Measurements from ENCODE around the gene OR2M3.
"Not testable (repeated sequence)": the region's sequence is repeated elsewhere in the genome, so short reads cannot be mapped to it uniquely, and the experiment has no call there.

OR2M3 gene, protein sequence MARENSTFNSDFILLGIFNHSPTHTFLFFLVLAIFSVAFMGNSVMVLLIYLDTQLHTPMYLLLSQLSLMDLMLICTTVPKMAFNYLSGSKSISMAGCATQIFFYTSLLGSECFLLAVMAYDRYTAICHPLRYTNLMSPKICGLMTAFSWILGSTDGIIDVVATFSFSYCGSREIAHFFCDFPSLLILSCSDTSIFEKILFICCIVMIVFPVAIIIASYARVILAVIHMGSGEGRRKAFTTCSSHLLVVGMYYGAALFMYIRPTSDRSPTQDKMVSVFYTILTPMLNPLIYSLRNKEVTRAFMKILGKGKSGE

DNA sequence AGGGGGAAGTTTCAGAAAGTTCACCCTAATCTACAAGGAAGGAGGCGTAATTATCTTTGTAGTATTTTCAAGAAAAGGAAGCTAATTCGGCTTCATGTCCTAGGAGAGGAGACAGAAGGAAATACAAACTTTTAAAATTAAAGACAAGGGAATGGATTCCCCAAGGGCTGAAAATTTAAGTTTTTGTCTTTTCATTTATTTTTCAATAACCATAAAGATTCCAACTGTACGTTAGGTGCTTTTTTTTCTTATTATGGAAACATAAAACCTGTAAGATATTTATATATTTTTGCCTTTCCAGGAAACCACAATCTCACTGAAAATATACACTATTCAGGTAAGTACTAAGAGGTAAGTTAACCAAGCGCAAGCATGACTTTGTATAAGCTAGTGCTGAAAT lies at the start of gene OR2M3:
Gene OR2M3, plus strand, starts transcription at position 301 of the 400 bp plus-strand sequence. CDS start 5,803 bp downstream, outside the sequence.
- no peak for DNase-seq

DNA sequence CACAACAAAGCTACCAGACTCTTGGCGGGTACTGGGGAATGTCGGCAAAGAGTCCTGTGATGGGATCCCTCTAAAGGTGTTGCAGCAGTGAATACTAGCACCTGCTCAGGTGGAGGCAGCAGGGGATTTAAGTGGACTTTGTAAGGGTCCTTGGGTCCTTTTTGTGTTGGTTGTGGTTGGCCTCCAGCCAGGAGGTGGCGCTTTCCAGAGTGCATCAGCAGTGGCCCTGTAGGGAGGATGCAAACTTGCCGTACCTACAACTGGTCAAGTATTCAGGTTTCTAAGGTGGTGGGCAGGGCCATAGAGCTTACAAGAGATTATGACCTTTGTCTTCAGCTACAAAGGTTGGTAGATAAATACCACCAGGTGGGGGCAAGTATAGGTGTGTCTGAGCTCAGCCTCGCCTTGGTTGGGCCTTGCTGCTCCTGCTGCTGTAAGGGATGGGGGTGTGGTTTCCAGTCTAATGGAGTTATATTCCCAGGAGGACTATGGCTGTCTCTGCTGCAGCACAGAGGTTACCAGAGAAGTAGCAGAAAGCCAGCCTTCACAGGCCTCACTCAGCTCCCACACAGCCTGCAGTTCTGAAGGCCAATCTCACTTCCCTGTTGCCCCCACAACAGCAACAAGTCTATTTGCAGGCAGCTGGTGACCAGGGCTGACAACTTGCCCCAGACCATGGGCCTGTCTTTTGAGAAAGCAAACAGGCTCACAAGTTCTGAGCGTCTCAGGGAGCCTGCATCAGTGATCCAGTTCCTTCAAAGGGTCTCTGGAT lies 44.8 kb upstream of the OR2M3 start:
- no peak for DNase-seq

DNA sequence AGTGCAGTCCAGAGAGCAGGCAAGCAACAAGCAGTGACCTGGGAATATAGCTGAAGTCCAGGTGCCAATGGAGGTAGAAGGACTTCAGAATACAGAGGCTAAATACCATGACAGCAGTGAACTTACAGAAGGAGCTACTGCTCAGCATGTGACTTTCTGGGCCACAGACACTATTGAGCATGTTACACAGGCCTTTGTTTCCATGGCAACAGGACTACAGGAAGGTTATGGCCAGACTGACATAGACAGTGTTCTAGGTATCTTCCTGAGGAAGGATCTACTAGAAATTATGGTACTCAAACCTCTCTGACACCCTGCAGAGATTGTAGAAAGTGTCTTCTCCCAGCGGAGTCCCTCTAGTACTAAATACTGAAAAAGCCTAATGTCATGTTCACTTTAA lies 41.1 kb upstream of the OR2M3 start:
- DNase-seq, result no peak

DNA sequence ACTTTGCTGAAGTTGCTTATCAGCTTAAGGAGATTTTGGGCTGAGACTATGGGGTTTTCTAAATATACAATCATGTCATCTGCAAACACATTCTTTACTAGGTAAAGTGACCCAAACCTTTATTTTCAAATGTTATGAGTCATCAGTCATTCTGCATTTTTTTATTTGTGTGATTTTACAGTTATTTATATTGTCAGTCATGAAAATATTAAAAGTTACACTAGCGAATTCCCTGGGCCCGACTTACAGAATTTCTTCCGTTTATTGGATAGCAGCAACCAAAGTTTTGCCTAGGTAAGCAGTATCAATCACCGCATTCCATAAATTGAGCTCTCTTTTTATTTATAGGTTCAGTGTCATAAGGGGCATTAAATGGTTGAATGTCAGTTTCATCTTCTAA lies 38.3 kb upstream of the OR2M3 start:
- no peak for DNase-seq

DNA sequence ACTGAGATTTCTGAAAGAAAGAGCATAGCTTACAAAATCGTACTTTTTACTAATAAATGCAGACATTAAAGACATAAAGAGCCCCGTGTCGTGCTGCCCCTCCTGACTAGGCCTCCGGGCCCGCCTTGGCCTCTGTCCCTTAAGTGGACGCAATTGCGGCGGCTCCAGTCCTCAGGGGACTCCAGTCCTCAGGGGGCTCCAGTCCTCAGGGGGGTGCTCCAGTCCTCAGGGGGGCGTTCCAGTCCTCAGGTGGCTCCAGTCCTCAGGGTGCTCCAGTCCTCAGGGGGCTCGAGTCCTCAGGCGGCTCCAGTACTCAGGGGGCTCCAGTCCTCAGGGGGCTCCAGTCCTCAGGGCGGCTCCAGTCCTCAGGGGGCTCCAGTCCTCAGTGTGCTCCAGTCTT lies 33.0 kb upstream of the OR2M3 start:
- DNase-seq, result no peak

DNA sequence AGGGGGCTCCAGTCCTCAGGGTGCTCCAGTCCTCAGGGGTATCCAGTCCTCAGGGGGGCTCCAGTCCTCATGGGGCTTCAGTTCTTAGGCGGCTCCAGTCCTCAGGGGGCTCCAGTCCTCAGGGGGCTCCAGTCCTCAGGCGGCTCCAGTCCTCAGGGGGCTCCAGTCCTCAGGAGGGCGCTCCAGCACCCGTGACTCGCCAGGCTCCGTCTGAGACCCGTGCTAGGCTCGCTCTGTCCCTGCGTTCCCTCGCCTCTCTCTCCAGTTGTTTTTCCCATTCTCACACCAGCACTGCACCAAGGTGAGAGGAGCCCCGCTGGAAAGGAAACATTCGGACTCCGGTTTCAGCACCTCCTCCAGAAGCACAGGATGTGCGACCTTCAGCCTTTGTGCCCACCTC lies 31.9 kb upstream of the OR2M3 start:
- no peak for DNase-seq

DNA sequence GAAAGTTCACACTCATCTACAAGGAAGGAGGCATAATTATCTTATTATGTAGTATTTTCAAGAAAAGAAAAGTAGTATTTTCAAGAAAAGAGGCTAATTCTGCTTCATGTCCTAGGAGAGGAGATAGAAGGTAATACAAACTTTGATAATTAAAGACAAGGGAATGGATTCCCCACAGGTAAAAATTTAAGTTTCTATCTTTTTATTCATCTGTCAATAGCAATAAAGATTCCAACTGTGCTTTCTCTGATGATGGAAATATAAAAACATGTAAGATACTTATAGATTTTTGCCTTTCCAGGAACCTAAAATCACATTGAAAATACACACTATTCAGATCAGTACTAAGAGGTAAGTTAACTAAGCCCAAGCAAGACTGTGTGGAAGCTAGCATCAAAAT lies 22.5 kb upstream of the OR2M3 start, which contains the start of gene OR2M2:
Gene OR2M2, plus strand, starts transcription at position 301 of the 400 bp plus-strand sequence. CDS start 5,165 bp downstream, outside the sequence.
- no peak for DNase-seq

DNA sequence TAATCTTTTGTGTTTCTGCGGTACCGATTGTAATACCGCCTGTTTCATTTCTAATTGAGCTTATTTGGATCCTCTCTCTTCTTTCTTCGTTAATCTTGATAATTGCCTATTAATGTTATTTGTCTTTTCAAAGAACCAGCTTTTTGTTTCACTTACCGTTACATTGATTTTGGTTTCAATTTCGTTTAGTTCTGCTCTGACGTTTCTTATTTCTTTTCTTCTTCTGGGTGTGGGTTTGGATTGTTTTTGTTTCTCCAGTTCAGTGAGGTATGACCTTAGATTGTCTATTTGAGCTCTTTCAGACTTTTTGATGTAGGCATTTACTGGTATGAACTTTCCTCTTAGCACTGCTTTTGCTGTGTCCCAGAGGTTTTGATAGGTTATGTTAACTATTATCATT lies 13.1 kb upstream of the OR2M3 start:
- no peak for DNase-seq

DNA sequence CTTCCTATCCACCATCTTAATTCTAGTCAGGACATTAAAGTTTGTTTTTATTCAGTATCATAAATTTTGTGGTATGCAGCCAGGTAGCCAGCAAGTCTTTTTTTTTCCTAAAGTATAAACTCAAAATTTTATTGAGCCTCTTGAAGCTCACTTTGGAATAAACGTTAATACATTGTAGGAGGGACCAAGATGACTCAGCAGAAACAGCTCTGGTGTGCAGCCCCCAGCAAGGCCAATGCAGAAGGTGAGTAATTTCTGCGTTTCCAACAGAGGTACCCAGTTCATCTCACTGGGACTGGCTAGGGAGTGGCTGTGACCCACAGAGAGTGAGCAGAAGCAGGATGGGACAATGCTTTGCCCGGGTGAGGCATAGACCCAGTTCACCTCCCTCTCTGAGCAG lies 9.7 kb upstream of the OR2M3 start:
- DNase-seq, result no peak

DNA sequence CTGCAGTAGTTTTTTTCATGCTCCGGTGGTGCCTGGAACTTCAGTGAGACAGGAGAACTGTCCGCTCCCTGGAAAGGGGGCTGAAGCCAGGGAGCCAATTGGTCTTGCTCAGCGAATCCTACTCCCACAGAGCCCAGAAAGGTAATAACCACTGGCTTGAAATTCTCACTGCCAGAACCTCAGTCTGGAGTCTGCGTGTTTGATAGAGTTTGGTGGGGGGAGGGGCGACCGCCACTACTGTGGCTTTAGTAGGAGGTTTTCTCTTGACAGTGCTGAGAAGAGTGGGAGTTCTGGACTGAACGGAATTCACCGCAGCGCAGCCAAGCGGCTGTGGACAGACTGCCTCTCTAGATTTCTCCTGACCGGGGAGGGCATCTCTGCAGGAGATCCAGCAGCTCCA lies 8.0 kb upstream of the OR2M3 start:
- DNase-seq, result no peak

DNA sequence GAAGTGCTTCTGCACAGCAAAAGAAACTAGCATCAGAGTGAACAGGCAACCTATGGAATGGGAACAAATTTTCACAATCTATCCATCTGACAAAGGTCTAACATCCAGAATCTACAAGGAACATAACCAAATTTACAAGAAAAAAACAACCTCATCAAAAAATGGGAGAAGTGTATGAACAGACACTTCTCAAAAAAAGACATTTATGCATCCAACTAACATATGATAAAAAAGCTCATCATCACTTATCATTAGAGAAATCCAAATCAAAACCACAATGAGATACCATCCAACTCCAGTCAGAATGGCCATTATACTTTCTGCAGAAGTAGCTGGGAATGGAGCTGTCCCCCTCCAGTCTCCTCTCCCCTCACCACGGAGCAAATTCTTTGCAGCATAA lies 2.9 kb upstream of the OR2M3 start:
- no peak for DNase-seq

DNA sequence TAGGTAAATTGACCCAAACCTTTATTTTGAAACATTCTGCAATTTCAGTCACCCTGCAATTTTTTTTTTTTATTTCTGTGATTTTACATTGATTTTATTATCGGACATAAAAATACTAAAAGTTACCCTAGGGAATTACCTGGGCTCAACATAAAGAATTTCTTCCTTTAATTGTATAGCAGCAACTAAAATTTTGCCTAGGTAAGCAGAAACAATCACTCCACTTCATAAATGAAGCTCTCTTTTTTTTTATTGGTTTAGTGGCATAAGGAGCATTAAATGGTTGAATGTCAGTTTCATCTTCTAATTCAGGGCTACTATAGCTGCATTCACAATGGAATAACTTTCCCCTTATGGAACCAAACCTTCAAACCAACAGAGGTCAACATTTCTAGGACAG lies 18.8 kb downstream of the OR2M3 start:
- no peak for DNase-seq

DNA sequence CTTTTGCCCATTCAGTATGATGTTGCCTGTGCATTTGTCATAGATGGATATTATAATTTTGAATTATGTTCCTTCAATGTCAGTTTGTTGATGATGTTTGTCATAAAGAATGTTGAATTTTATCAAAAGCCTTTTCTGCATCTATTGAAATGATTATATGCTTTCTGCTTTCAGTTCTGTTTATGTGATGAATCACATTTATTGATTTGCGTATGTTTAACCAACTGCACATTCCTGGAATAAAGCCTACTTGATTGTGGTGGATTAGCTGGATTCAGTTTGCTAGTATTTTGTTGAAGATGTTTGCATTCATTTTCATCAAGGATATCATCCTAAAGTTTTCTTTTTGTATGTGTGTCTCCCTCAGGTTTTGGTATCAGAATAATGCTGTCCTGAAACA lies 28.5 kb downstream of the OR2M3 start:
- DNase-seq, result no peak

DNA sequence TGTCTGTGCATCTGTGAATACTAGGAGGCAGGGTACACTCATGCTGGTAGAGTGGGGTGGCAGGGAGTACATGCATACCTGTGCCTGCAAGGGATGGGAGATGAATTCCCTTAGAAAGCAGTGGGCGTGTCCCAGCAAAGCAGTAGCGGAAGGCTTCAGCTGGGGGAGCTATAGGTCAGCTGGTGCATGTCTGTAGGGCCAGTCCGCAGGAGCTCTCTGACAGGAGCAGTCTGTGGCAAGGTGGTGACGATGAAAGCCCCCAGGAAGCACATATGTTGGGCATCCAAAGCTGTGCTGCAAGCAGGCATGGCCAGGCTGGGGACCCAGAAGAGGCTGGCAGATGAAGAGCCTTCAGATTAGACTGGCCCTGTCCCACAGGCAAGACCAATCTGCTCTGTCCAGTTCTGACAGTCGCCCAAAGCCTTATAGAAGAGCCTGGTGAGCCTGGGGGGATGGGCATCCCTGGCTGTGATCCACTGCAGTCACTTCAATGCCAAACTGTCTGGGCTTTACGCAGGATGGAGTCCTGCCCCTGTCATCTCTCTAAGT lies 32.4 kb downstream of the OR2M3 start:
- no peak for DNase-seq

DNA sequence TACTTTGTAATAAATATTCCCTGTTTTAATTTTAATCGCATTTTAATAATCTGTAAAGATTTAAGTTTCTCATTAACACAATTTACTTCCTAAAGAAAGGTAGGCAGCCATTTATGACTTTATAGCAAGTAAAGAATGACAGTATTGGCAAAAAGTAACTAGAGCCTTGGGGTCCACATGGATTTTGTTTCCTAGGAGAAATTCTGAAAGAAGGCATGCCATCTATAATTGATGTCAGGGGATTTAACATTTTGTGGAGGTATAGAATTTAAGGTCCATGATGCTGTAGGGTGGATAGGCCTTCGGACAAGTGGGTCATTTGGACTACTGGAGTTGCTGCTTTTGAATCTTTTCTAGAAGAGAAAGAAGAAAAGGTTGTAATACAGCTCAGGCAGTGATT lies 34.1 kb downstream of the OR2M3 start, which contains the start of gene OR2M4:
Gene OR2M4, plus strand, starts transcription at position 301 of the 400 bp plus-strand sequence. CDS start 7,512 bp downstream, outside the sequence.
- DNase-seq, result no peak

DNA sequence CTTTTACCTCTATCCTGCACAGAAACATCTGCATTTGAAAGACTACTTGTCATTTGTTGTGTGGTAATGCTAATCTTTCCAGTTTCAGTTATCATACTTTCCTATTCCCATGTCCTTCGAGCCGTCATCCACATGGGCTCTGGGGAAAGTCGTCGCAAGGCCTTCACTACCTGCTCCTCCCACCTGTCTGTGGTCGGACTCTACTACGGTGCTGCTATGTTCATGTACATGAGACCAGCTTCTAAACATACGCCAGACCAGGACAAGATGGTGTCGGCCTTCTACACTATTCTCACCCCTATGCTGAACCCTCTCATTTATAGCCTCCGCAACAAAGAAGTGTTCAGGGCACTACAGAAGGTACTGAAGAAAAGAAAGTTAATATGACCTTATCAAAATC lies 42.4 kb downstream of the OR2M3 start:
- no peak for DNase-seq

DNA sequence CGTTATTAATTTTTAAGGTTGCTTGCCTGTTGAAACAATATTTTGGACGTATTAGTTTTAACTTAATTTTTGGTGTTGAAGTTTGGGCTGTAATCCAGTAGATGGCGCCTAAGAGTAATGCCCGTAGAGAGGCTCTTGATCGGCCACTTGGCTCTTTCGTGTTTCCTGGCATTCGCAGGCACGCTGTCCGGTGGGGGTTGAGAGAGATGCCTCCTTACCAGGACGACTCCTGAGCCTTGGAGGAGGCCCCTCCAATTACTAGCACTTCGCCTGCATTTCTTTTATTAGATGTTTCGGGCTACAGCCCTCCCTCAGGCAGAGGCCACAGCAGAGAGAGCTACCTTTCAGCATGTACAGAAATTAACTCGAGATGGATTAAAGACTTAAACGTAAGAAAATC lies 46.1 kb downstream of the OR2M3 start:
- DNase-seq, result peak; percentile 49

DNA sequence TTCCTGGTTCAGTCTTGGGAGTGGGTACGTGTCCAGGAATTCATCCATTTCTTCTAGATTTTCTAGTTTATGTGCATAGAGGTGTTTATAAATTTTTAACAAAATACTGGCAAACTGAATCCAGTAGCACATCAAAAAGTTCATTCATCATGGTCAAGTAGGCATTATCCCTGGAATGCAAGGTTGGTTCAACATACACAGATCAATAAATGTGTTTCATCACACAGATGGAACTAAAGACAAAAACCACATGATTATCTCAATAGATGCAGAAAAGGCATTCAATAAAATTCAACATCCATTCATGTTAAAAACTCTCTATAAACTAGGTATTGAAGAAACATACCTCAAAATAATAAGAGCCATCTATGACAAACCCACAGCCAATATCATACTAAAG lies 62.2 kb downstream of the OR2M3 start:
- not testable (repeated sequence) for DNase-seq
